HG02840 (cell line): ENCODE measurements around the gene SRSF6.
"Not testable (repeated sequence)": the region's sequence is repeated elsewhere in the genome, so short reads cannot be mapped to it uniquely, and the experiment has no call there.

Source experiments
- ATAC-seq: cut with Tn5 transposase; IDR thresholded peaks from one replicate; pipeline ENCODE4 v1.9.1; 2021; ENCODE audit warnings: mild to moderate bottlenecking, moderate library complexity, moderate number of reproducible peaks; ENCODE audit not compliant: unreplicated experiment, low FRiP score

Gene SRSF6

GRCh38 chr20:43472671-43473380 is 15.1 kb downstream of the SRSF6 start:
- ATAC-seq = no peak

DNA sequence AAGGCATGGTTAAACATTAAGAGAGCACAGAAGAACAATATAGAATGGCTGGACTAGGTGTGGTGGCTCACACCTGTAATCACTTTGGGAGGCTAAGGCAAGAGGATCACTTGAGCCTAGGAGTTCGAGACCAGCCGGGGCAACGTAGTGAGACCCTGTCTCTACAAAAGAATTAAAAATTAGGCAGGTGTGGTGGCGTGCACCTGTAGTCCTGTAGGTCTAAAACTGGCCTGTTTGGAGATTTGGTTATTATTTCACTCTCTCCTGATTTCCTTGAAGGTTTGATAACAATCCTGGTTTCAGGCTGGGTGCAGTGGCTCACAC is 15.6 kb downstream of the SRSF6 start:
- ATAC-seq = no peak

GRCh38 chr20:43477193-43477592 is 19.5 kb downstream of the SRSF6 start:
- ATAC-seq = no peak

GRCh38 chr20:43477619-43478018 is 19.9 kb downstream of the SRSF6 start:
- ATAC-seq = no peak

- ATAC-seq = no peak
Observed at GRCh38 chr20:43490038-43490437, 32.3 kb downstream of the SRSF6 start.

DNA sequence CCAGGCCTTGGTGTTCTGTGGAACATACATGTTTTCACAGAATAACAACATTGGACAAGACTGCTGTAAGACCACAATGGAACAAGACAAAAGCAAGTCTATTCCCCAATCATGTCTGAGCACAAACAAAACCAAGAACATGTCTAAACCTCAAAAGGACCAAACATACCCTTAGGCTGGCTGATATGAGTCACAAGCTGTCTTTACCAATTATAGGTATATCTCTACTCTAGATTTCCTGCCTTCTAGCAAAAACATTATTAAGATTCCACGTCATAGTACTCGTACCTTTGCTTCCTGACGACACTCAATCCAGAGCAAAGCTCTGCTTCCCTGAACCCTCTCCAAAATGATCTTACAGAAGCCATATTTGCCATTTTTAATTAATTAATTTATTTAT is 34.4 kb downstream of the SRSF6 start:
- no peak for ATAC-seq

GRCh38 chr20:43495388-43495787 is 37.7 kb downstream of the SRSF6 start:
- no peak for ATAC-seq

GRCh38 chr20:43502021-43502420 is 44.3 kb downstream of the SRSF6 start:
- not testable (repeated sequence) for ATAC-seq

- ATAC-seq = no peak
Observed at GRCh38 chr20:43506238-43506637, 48.5 kb downstream of the SRSF6 start.

GRCh38 chr20:43507150-43508080 is 49.7 kb downstream of the SRSF6 start, which contains the start of gene L3MBTL1:
Gene L3MBTL1 (plus strand): TSS chr20:43507697. CDS start chr20:43513504, 5,807 bp downstream.
- no peak for ATAC-seq

DNA sequence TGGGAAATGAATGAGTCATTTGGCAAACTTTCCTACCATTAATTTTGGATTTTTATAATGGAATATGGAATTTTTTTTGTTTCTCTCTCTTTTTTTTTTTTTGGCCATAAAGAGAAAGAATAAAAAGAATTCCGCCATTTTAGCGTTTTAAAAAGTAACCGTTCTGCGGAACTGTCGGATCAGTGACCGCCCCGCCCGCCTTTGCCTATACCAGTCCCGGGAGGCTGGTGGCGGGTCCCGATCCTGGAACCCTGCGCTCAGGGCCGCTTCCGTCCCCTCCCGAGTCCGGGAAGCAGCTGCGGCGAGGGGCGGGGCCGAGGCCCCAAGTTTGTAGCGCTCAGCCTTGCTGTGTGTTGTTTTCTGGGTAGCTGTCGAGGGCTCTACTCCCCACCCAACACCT is 50.4 kb downstream of the SRSF6 start:
- ATAC-seq = no peak

GRCh38 chr20:43508604-43509040 is 50.9 kb downstream of the SRSF6 start:
- ATAC-seq = no peak

DNA sequence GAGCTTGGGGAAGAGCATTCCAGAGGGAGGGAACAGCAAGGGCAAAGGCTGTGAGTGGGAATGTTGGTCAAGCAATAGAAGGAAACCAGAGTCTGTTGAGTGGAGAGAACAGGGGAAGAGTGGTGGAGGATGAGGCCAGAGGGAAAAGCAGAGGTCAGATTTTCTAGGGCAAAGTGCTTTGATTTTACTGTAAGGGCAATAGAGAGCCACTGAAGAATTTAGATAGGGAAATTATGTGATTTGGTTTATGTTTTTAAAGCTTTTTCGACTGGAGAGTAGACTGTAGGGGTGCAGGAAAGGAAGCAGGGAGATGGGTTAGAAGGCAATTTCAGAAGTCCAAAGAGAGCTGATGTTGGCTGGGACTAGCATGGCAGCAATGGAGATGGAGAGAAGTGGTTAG is 54.2 kb downstream of the SRSF6 start:
- ATAC-seq = no peak

- ATAC-seq = peak; percentile 7
Observed at GRCh38 chr20:43513372-43513930, 55.8 kb downstream of the SRSF6 start.
